MM.1S (cell line): Measurements from ENCODE around the gene PLBD2.

Experiments
- DNase-seq: peaks from one replicate; pipeline ENCODE4 v3.0.0-alpha.2; 2015
- H2AFZ ChIP-seq: fragments of 300-600 bp; sonication (generic); 2 replicates; pipeline ENCODE4 v1.6.0; 2016; ENCODE audit warnings: antibody characterized with exemption, low read length
- H3F3A ChIP-seq: fragments of 300-600 bp; sonication (generic); 2 replicates; pipeline ENCODE4 v1.6.1; 2016; ENCODE audit warnings: mild to moderate bottlenecking, antibody characterized with exemption, low read length, moderate library complexity, mixed read lengths; ENCODE audit not compliant: insufficient read depth
- H3K27ac ChIP-seq: fragments of 300-600 bp; sonication (generic); 2 replicates; pipeline ENCODE4 v1.5.1; 2016; ENCODE audit warnings: mild to moderate bottlenecking, low read length
- H3K27me3 ChIP-seq: fragments of 300-600 bp; sonication (generic); replicated peaks from 2 replicates; pipeline ENCODE4 v1.6.0; 2016; ENCODE audit warnings: low read length; ENCODE audit not compliant: insufficient read depth
- H3K36me3 ChIP-seq: fragments of 300-600 bp; sonication (generic); replicated peaks from 2 replicates; pipeline ENCODE4 v1.6.1; 2016; ENCODE audit warnings: mild to moderate bottlenecking, low read length, mixed read lengths; ENCODE audit not compliant: insufficient read depth
- H3K4me1 ChIP-seq: fragments of 300-600 bp; sonication (generic); 2 replicates; pipeline ENCODE4 v1.6.1; 2016; ENCODE audit warnings: low read length, mixed read lengths
- H3K4me2 ChIP-seq: fragments of 300-600 bp; sonication (generic); 2 replicates; pipeline ENCODE4 v1.6.0; 2016; ENCODE audit warnings: low read depth, low read length
- H3K4me3 ChIP-seq: fragments of 300-600 bp; sonication (generic); 2 replicates; pipeline ENCODE4 v1.5.1; 2016; ENCODE audit warnings: low read length, mixed read lengths
- H3K79me2 ChIP-seq: fragments of 300-600 bp; sonication (generic); 2 replicates; pipeline ENCODE4 v1.6.1; 2016; ENCODE audit warnings: mixed run types, low read length, mixed read lengths
- H3K9ac ChIP-seq: fragments of 300-600 bp; sonication (generic); 2 replicates; pipeline ENCODE4 v1.6.1; 2016; ENCODE audit warnings: low read length, mixed read lengths
- H3K9me2 ChIP-seq: fragments of 300-600 bp; sonication (generic); replicated peaks from 2 replicates; pipeline ENCODE4 v1.6.1; 2016; ENCODE audit warnings: mild to moderate bottlenecking, low read length, mixed read lengths; ENCODE audit not compliant: insufficient read depth
- H3K9me3 ChIP-seq: fragments of 300-600 bp; sonication (generic); replicated peaks from 2 replicates; pipeline ENCODE4 v1.6.1; 2016; ENCODE audit warnings: mild to moderate bottlenecking, low read length, mixed read lengths; ENCODE audit not compliant: insufficient read depth
- H4K20me1 ChIP-seq: fragments of 300-600 bp; sonication (generic); 2 replicates; pipeline ENCODE4 v1.6.1; 2016; ENCODE audit warnings: mild to moderate bottlenecking, low read length, moderate library complexity, mixed read lengths; ENCODE audit not compliant: insufficient read depth
- EZH2 ChIP-seq: fragments of 300-600 bp; sonication (generic); optimal IDR thresholded peaks from 2 replicates; pipeline ENCODE3; 2017; ENCODE audit warnings: low read depth, mild to moderate bottlenecking, antibody characterized with exemption, low read length, mixed read lengths
- EZH2phosphoT487 ChIP-seq: fragments of 300-600 bp; sonication (generic); IDR thresholded peaks from 2 replicates; pipeline ENCODE4 v1.6.1; 2018; ENCODE audit warnings: antibody characterized with exemption, low read length
- TF ChIP-seq, protein P1 (sequence below): fragments of 300-600 bp; sonication (generic); IDR thresholded peaks from 2 replicates; pipeline ENCODE4 v1.5.1; 2016; ENCODE audit warnings: antibody characterized with exemption, low read length, mixed read lengths

The PLBD2 gene

GRCh38 chr12:113440336-113440735 lies 81.9 kb downstream of the PLBD2 start:
- Histone ChIP-seq H3K36me3 (no peaks in the 10 kb centered on the region), H2AFZ (no peak overlapping the region), H4K20me1 (no peaks in the 10 kb centered on the region), H3K4me1 (no peaks in the 10 kb centered on the region), H3K79me2 (no peaks in the 10 kb centered on the region), H3K27ac (no peak overlapping the region), H3K27me3 (no peaks in the 10 kb centered on the region; the same call in 1 of the 2 replicates), H3K9me3 (no peaks in the 10 kb centered on the region), H3K4me2 (no peak overlapping the region), H3K9me2 (no peaks in the 10 kb centered on the region), H3K9ac (no peak overlapping the region), H3K4me3 (no peak overlapping the region), H3F3A (no peaks in the 10 kb centered on the region)
- no peak for TF ChIP-seq EZH2
- TF ChIP-seq EZH2phosphoT487, result no peak
- TF ChIP-seq, protein P1, sequence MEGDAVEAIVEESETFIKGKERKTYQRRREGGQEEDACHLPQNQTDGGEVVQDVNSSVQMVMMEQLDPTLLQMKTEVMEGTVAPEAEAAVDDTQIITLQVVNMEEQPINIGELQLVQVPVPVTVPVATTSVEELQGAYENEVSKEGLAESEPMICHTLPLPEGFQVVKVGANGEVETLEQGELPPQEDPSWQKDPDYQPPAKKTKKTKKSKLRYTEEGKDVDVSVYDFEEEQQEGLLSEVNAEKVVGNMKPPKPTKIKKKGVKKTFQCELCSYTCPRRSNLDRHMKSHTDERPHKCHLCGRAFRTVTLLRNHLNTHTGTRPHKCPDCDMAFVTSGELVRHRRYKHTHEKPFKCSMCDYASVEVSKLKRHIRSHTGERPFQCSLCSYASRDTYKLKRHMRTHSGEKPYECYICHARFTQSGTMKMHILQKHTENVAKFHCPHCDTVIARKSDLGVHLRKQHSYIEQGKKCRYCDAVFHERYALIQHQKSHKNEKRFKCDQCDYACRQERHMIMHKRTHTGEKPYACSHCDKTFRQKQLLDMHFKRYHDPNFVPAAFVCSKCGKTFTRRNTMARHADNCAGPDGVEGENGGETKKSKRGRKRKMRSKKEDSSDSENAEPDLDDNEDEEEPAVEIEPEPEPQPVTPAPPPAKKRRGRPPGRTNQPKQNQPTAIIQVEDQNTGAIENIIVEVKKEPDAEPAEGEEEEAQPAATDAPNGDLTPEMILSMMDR, result no peak
- no peak for DNase-seq
